Endothelial cell (in vitro differentiated cells): ENCODE data around the gene PRKAR2A. TPM values are rescaled to one million over a fixed set of nuclear protein-coding genes. Genes with fewer than 3 reads are reported as not detected.

Experiments
- DNase-seq: peaks from one replicate; pipeline ENCODE4 v3.0.0; 2021; ENCODE audit warnings: low spot score
- H3K27ac Mint-ChIP-seq: one replicate; pipeline ENCODE4 v1.8.0; 2021; ENCODE audit warnings: mixed read lengths, inconsistent platforms; ENCODE audit not compliant: unreplicated experiment
- H3K27me3 Mint-ChIP-seq: one replicate; pipeline ENCODE4 v1.8.0; 2021; ENCODE audit warnings: mild to moderate bottlenecking, moderate library complexity, mixed read lengths, inconsistent platforms; ENCODE audit not compliant: unreplicated experiment
- H3K36me3 Mint-ChIP-seq: one replicate; pipeline ENCODE4 v1.8.0; 2021; ENCODE audit warnings: mild to moderate bottlenecking, low read depth, mixed read lengths, inconsistent platforms; ENCODE audit not compliant: unreplicated experiment
- H3K4me1 Mint-ChIP-seq: one replicate; pipeline ENCODE4 v1.8.0; 2021; ENCODE audit warnings: mild to moderate bottlenecking, mixed read lengths, inconsistent platforms; ENCODE audit not compliant: unreplicated experiment
- H3K4me3 Mint-ChIP-seq: one replicate; pipeline ENCODE4 v1.8.0; 2021; ENCODE audit warnings: mild to moderate bottlenecking, mixed read lengths, inconsistent platforms; ENCODE audit not compliant: unreplicated experiment
- H3K9me3 Mint-ChIP-seq: one replicate; pipeline ENCODE4 v1.8.0; 2021; ENCODE audit warnings: mixed read lengths, inconsistent platforms; ENCODE audit not compliant: unreplicated experiment
- total RNA-seq: library from RNA; stranded (reverse); fragmentation: NEBNext Ultra II Directional; extraction: Animal tissue kit (Norgen Biotek cat#: 25700); gene quantifications from one replicate; pipeline ENCODE4 v1.2.1, GENCODE V29; 2021; ENCODE audit not compliant: unreplicated experiment
- TF ChIP-seq, protein P1 (sequence below): fragments of 200-600 bp; sonication (generic); IDR thresholded peaks from one replicate; pipeline ENCODE4 v1.5.0; 2021; ENCODE audit warnings: antibody characterized with exemption; ENCODE audit not compliant: unreplicated experiment

PRKAR2A gene
- total RNA-seq, 1 donor from 2014 or later, result 67.3 TPM

DNA sequence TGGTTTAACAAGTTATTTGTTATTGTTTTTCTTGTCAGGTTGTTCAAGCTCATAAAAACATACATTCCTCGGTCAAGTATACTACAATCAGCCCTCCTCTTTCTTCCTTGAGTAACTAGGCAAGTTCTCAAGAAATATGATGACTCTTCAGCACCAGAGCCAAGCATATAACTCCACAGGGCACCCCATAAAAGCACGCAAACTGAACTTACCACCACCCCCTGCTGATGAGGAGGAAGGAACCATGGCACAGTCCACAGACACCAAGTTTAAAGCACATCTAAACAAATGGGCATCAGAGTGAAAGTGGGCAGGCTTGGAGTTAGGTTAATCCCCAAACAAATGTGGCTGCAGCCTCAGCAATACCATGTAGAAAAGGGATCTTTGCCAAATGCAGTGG lies 135.9 kb downstream of the PRKAR2A start:
- DNase-seq, result no peak
- no peaks in the 10 kb centered on the region for H3K9me3 Mint-ChIP-seq
- TF ChIP-seq, protein P1, sequence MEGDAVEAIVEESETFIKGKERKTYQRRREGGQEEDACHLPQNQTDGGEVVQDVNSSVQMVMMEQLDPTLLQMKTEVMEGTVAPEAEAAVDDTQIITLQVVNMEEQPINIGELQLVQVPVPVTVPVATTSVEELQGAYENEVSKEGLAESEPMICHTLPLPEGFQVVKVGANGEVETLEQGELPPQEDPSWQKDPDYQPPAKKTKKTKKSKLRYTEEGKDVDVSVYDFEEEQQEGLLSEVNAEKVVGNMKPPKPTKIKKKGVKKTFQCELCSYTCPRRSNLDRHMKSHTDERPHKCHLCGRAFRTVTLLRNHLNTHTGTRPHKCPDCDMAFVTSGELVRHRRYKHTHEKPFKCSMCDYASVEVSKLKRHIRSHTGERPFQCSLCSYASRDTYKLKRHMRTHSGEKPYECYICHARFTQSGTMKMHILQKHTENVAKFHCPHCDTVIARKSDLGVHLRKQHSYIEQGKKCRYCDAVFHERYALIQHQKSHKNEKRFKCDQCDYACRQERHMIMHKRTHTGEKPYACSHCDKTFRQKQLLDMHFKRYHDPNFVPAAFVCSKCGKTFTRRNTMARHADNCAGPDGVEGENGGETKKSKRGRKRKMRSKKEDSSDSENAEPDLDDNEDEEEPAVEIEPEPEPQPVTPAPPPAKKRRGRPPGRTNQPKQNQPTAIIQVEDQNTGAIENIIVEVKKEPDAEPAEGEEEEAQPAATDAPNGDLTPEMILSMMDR, result no peak
- peak overlapping the region; percentile 17 for H3K4me3 Mint-ChIP-seq
- peaks cover 30% of the 10 kb centered on the region for H3K4me1 Mint-ChIP-seq
- H3K27ac Mint-ChIP-seq, result peak overlapping the region; percentile 32
- peaks cover 25% of the 10 kb centered on the region for H3K36me3 Mint-ChIP-seq
- peaks cover under 1% of the 10 kb centered on the region for H3K27me3 Mint-ChIP-seq

DNA sequence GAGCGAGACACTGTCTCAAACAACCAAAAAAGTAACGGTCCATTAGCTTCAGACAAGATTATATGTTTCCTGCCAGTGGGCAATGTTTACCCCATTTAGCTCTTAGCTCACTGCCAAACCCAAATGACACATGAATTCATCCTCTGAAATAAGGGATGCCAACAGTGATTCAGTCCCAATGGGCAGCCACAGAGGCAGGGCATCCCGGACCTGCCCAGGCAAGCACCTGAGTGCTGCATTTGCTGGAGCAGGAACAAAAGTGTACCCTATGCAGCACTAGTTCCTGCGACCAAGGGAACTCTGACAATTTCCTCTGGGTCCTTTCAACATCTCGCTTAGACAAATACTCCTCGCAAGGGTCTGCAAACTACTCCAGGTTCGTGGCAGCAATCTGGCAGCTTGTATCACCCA lies 138.6 kb downstream of the PRKAR2A start:
- H3K9me3 Mint-ChIP-seq, result no peaks in the 10 kb centered on the region
- H3K36me3 Mint-ChIP-seq, result peaks cover 14% of the 10 kb centered on the region
- peak overlapping the region; percentile 35 for H3K4me3 Mint-ChIP-seq
- TF ChIP-seq, protein P1, result no peak
- H3K27me3 Mint-ChIP-seq, result no peaks in the 10 kb centered on the region
- no peak overlapping the region for H3K27ac Mint-ChIP-seq
- DNase-seq, result no peak
- peaks cover 22% of the 10 kb centered on the region for H3K4me1 Mint-ChIP-seq

DNA sequence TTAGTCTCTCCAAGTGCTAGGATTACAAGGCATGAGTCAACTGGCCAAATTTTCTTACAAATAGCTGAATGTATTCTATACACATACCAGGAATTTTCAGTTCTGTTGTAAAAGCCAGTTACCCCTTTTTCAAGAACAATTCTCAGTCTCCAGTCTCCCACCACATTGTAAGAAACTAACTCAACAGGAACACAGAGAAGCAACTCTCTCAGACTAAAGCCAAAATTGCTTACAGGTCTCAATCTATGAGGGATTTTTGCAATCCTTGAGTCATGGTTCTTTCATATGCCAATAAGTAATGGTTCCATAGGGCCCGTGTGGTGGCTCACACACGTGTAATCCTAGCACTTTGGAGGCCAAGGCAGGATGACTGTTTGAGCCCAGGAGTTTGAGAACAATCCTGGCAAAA lies 139.2 kb downstream of the PRKAR2A start:
- H3K4me1 Mint-ChIP-seq, result peaks cover 24% of the 10 kb centered on the region
- H3K9me3 Mint-ChIP-seq, result no peaks in the 10 kb centered on the region
- no peaks in the 10 kb centered on the region for H3K27me3 Mint-ChIP-seq
- TF ChIP-seq, protein P1, result no peak
- H3K4me3 Mint-ChIP-seq, result peak overlapping the region; percentile 47
- no peak for DNase-seq
- H3K27ac Mint-ChIP-seq, result no peak overlapping the region
- H3K36me3 Mint-ChIP-seq, result peaks cover 15% of the 10 kb centered on the region

DNA sequence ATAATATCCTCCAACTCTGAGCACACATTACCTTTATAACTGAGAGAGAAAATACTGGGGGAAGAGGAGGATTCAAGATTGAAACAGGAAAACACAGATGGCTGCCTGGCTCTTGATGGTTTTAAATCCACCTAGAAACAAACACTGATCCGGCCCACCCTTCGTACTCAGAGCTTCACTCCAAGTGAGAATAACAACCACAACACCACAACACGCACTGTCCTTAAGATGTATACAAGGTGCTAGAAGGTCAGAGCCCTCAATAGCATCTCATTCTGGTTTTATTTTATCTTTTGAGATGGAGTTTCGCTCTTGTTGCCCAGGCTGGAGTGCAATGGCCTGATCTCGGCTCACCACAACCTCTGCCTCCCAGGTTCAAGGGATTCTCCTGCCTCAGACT lies 140.5 kb downstream of the PRKAR2A start:
- Mint-ChIP-seq H3K27ac (no peak overlapping the region), H3K36me3 (peaks cover 11% of the 10 kb centered on the region), H3K4me3 (no peak overlapping the region), H3K27me3 (peaks cover 1% of the 10 kb centered on the region), H3K4me1 (peaks cover 24% of the 10 kb centered on the region), H3K9me3 (no peaks in the 10 kb centered on the region)
- TF ChIP-seq, protein P1, result no peak
- DNase-seq, result no peak

DNA sequence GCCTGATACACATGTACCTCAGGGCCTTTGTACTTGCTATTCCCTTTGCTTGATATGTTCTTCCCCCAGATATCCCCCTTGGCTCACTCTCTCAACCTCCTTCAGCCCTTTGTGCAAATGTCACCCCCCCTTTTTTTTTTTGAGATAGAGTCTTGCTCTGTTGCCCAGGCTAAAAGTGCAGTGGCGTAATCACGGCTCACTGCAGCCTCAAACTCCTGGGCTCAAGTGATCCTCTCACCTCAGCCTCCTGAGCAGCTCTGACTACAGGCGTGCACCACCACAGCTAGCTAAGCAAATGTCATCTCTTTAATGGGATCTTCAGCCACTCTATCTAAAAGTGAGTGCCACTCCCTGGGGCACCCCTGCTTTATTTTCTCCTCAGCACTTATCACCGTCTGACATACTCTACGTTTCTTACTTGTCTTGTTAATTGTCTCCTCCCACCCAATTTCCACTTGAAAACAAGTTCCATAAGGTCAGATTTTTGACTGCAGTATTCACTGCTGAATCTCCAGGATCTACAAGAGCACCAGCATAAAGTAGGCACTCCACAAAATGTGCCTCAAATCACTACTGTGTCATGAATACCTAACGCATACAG lies 145.3 kb downstream of the PRKAR2A start:
- Mint-ChIP-seq H3K9me3 (no peaks in the 10 kb centered on the region), H3K27me3 (peaks cover 1% of the 10 kb centered on the region), H3K27ac (no peak overlapping the region), H3K36me3 (peaks cover 9% of the 10 kb centered on the region), H3K4me1 (peaks cover 14% of the 10 kb centered on the region), H3K4me3 (no peak overlapping the region)
- no peak for DNase-seq
- TF ChIP-seq, protein P1, result no peak
